CD4-positive, alpha-beta memory T cell (primary cell): ENCODE measurements around the gene TRIM47. TPM values are rescaled to one million over a fixed set of nuclear protein-coding genes. Genes with fewer than 3 reads are reported as not detected.

ENCODE experiments used
- CTCF ChIA-PET: fragments of 350-600 bp; sonication (Branson Sonifier 250); formaldehyde crosslinking; loops from one replicate; lab custom pipeline; 2021; ENCODE audit warnings: inconsistent platforms; ENCODE audit not compliant: partially characterized antibody; lab: Charles Lee
- POLR2A ChIA-PET: fragments of 350-600 bp; sonication (Branson Sonifier 250); formaldehyde crosslinking; loops from one replicate; lab custom pipeline; 2021; ENCODE audit not compliant: partially characterized antibody; lab: Charles Lee
- DNase-seq, 5 donors: peaks; one replicate each; pipeline versions ENCODE4 v3.0.0 to v3.0.0-alpha.2; 2020 to 2022; ENCODE audit warnings: mixed read lengths in 1 of 5
- H3K27ac ChIP-seq: one replicate; pipeline ENCODE4 v1.7.0; 2013; ENCODE audit warnings: low read depth, low read length
- H3K27me3 ChIP-seq: 2 replicates; pipeline ENCODE4 v1.7.0; 2013; ENCODE audit warnings: mild to moderate bottlenecking, low read length, moderate library complexity; ENCODE audit not compliant: insufficient read depth
- H3K36me3 ChIP-seq: 2 replicates; pipeline ENCODE4 v1.7.0; 2013; ENCODE audit warnings: mild to moderate bottlenecking, low read length, moderate library complexity; ENCODE audit not compliant: insufficient read depth
- H3K4me1 ChIP-seq: 2 replicates; pipeline ENCODE4 v1.7.0; 2013; ENCODE audit warnings: mild to moderate bottlenecking, low read length, moderate library complexity; ENCODE audit not compliant: insufficient read depth
- H3K4me3 ChIP-seq, 2 donors: one replicate each; pipeline ENCODE4 v1.7.0; 2013; ENCODE audit warnings: low read length in 2 of 2, mild to moderate bottlenecking in 1 of 2
- H3K9me3 ChIP-seq, 2 donors: one replicate each; pipeline ENCODE4 v1.7.0; 2013; ENCODE audit warnings: low read length in 2 of 2, control low read depth in 1 of 2; ENCODE audit not compliant: control insufficient read depth in 1 of 2
- H3K27ac Mint-ChIP-seq, 7 donors: one replicate each; pipeline ENCODE4 v1.8.0; 2020 to 2021; ENCODE audit warnings: mixed read lengths in 7 of 7, mild to moderate bottlenecking in 6 of 7, inconsistent platforms in 3 of 7, moderate library complexity in 3 of 7
- H3K27me3 Mint-ChIP-seq, 2 donors: one replicate each; pipeline ENCODE4 v1.8.0; 2020 to 2021; ENCODE audit warnings: mixed read lengths in 2 of 2
- H3K36me3 Mint-ChIP-seq, 2 donors: one replicate each; pipeline ENCODE4 v1.8.0; 2020 to 2021; ENCODE audit warnings: mixed read lengths in 2 of 2, inconsistent platforms in 1 of 2, mild to moderate bottlenecking in 1 of 2
- H3K4me1 Mint-ChIP-seq, 4 donors: one replicate each; pipeline ENCODE4 v1.8.0; 2020 to 2021; ENCODE audit warnings: mixed read lengths in 4 of 4, mild to moderate bottlenecking in 1 of 4
- H3K4me3 Mint-ChIP-seq, 8 donors: one replicate each; pipeline ENCODE4 v1.8.0; 2020 to 2021; ENCODE audit warnings: mixed read lengths in 8 of 8, mild to moderate bottlenecking in 7 of 8, moderate library complexity in 6 of 8, inconsistent platforms in 3 of 8
- H3K9me3 Mint-ChIP-seq, 8 donors: one replicate each; pipeline ENCODE4 v1.8.0; 2020 to 2021; ENCODE audit warnings: mixed read lengths in 8 of 8, mild to moderate bottlenecking in 5 of 8, inconsistent platforms in 3 of 8, moderate library complexity in 1 of 8
- intact Hi-C: fragments of 100-400 bp; cut with micrococcal nuclease; formaldehyde crosslinking; loops from one replicate; pipeline ENCODE4 v1.15.1; 2023
- polyA plus RNA-seq, 2 donors: library from polyadenylated mRNA; unstranded; fragments of 300-500 nt; fragmentation: Illumina TruSeq; gene quantifications; one replicate each; pipeline ENCODE4 v1.2.3, GENCODE V29; 2021
- total RNA-seq, 2 experiments: library from RNA; stranded (reverse); gene quantifications; one replicate each; pipeline ENCODE4 v1.2.3, GENCODE V29; 2021

Gene TRIM47, protein sequence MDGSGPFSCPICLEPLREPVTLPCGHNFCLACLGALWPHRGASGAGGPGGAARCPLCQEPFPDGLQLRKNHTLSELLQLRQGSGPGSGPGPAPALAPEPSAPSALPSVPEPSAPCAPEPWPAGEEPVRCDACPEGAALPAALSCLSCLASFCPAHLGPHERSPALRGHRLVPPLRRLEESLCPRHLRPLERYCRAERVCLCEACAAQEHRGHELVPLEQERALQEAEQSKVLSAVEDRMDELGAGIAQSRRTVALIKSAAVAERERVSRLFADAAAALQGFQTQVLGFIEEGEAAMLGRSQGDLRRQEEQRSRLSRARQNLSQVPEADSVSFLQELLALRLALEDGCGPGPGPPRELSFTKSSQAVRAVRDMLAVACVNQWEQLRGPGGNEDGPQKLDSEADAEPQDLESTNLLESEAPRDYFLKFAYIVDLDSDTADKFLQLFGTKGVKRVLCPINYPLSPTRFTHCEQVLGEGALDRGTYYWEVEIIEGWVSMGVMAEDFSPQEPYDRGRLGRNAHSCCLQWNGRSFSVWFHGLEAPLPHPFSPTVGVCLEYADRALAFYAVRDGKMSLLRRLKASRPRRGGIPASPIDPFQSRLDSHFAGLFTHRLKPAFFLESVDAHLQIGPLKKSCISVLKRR
- total RNA-seq (10 to 100 TPM; 17.5 to 22.6 TPM), polyA plus RNA-seq (10 to 100 TPM; 11.2 to 26.8 TPM)

DNA sequence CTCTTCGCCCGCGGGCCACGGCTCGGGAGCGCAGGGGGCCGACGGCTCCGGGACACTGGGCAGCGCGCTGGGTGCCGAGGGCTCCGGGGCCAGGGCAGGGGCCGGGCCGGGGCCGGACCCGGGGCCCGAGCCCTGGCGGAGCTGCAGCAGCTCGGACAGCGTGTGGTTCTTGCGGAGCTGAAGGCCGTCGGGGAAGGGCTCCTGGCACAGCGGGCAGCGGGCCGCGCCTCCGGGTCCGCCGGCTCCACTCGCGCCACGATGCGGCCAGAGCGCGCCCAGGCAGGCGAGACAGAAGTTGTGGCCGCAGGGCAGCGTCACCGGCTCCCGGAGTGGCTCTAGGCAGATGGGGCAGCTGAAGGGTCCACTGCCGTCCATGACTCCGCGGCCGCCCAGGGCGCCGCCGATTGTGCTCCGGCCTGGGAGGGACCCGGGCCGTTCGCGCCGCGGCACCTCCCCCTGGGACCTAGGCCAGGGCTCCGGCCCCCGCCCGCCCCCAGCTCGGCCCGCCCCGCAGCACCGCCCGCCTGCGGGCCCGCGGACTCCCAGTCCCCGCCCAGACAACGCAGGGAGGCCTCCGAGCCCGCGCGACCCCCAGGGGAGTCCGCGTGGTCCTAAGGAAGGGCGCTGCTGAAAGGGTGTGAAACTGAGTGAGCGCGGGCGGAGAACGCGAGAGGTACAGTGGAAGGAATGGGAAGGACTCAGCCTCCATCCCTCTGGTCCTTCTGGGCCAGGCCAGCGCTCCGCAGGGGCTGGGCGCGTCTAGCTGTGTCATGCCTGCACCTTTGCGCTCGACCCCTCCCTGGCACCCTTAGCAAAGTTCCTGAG, at the start of gene TRIM47:
TRIM47 (minus strand) TSS at position 408 of the 825 bp plus-strand sequence; CDS start at position 375, 33 bp downstream.
- peaks cover 24 to 56% (median 40%) of the 10 kb centered on the region in 4 donors for H3K4me1 Mint-ChIP-seq
- no peaks in the 10 kb centered on the region for H3K27me3 Mint-ChIP-seq
- H3K36me3 Mint-ChIP-seq: peaks cover 0 to 8% of the 10 kb centered on the region in 2 donors
- Histone ChIP-seq H3K36me3 (no peaks in the 10 kb centered on the region), H3K4me1 (peaks cover 58% of the 10 kb centered on the region), H3K9me3 (no peaks in the 10 kb centered on the region), H3K4me3 (peak within 1 kb of the TSS; percentile 61 to 76), H3K27me3 (no peaks in the 10 kb centered on the region), H3K27ac (peak within 1 kb of the TSS; percentile 56)
- DNase-seq: peak in 1 of 5 donors; percentile 14
- CTCF ChIA-PET: interaction anchor here (0.8 to 14.1 kb wide), 10 partner anchors 11 to 127 kb away, joined by 3 to 266 read pairs (median 6); partner anchors contain the start of genes GALK1, MRPL38, TRIM65 and UNK
- POLR2A ChIA-PET: interaction anchor here (0.5 to 16.3 kb wide), 10 partner anchors 8 to 212 kb away, joined by 3 to 563 read pairs (median 5); partner anchors contain the start of genes ACOX1, MRPL38, TEN1 and TRIM65
- no peaks in the 10 kb centered on the region for H3K9me3 Mint-ChIP-seq
- intact Hi-C loops: no loop called here
- H3K4me3 Mint-ChIP-seq: peak within 1 kb of the TSS; percentile 89 to 95 (median 91)
- H3K27ac Mint-ChIP-seq: peak within 1 kb of the TSS; percentile 88 to 97 (median 94)

DNA sequence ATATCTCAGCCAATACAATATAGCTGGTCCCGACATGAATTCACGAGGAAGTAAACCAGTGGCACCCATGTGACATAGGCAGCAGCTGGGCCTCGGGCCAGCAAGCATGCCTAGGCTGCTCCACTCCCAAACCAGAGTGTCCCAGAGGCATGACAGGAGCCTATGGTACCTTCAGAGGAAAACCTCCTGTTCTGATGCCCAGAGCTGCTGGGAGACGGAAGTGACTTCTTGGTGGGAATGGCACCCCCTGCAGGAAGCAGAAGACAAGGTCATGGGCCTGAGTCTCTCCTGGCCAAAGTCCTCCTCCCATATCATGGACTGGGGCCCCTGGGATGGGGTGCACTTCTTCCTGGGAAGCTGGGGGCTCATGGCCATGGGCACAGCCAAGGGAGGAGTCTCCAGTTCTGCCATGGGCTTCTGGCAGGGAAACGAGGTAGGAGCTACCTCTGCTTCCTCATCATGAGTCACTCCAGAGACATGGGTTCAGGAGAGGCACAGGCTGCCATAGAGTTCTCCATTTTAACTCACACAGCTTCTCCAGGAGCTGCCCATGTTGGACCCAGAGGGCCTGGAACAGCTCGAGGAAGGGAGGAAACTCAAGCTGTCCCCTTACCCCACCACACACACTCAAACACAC, 49.0 kb upstream of the TRIM47 start:
- H3K4me3 ChIP-seq: no peak overlapping the region
- Mint-ChIP-seq H3K9me3 (no peaks in the 10 kb centered on the region), H3K36me3 (peaks cover 0 to 2% of the 10 kb centered on the region in 2 donors), H3K4me1 (peaks cover 0 to 5% (median 0%) of the 10 kb centered on the region in 4 donors), H3K27me3 (no peaks in the 10 kb centered on the region), H3K4me3 (no peak overlapping the region), H3K27ac (no peak overlapping the region)
- no peaks in the 10 kb centered on the region for H3K4me1 ChIP-seq
- H3K9me3 ChIP-seq: no peaks in the 10 kb centered on the region
- DNase-seq: no peak
- H3K27me3 ChIP-seq: no peaks in the 10 kb centered on the region
- H3K27ac ChIP-seq: no peak overlapping the region
- intact Hi-C loops: no loop called here
- no peaks in the 10 kb centered on the region for H3K36me3 ChIP-seq
- ChIA-PET CTCF (interaction anchor here (0.8 to 1.2 kb wide), 4 partner anchors 22 to 87 kb away, joined by 3 to 4 read pairs (median 4); partner anchors contain the start of gene MRPL38), POLR2A (interaction anchor here (1.0 kb wide), 1 partner anchor 22 kb away, joined by 5 read pairs; the partner anchor contains the start of gene MRPL38)

DNA sequence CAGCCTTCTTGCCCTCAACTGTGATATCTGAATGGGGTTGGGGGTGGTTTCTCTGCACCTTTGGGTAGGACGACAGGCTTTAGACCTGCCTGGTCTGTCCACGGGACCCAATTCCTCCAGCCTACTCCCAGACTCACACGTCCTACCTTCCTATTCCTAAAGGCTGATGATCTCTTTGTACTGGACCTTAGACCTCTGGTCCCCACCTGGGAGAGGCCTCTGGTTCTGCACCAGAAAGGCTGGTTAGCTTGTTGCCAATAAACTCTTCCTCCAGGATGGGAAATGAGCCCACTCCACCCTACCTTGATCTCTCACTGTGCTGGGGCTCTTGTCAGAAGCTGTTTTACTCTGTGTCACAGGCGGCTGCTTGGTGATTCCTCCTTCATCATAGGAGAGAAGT, 48.1 kb upstream of the TRIM47 start:
- Mint-ChIP-seq H3K4me3 (no peak overlapping the region), H3K27me3 (no peaks in the 10 kb centered on the region), H3K4me1 (peaks cover 0 to 5% (median 0%) of the 10 kb centered on the region in 4 donors), H3K9me3 (no peaks in the 10 kb centered on the region), H3K36me3 (peaks cover 0 to 3% of the 10 kb centered on the region in 2 donors), H3K27ac (no peak overlapping the region)
- POLR2A ChIA-PET: no interaction called here
- H3K4me1 ChIP-seq: no peaks in the 10 kb centered on the region
- CTCF ChIA-PET: interaction anchor here (0.8 to 1.6 kb wide), 3 partner anchors 21 to 88 kb away, joined by 3 to 5 read pairs (median 4); no protein-coding TSS in a partner anchor
- no peak overlapping the region for H3K27ac ChIP-seq
- intact Hi-C loops: no loop called here
- no peaks in the 10 kb centered on the region for H3K27me3 ChIP-seq
- DNase-seq: no peak
- no peak overlapping the region for H3K4me3 ChIP-seq
- H3K36me3 ChIP-seq: no peaks in the 10 kb centered on the region
- no peaks in the 10 kb centered on the region for H3K9me3 ChIP-seq

DNA sequence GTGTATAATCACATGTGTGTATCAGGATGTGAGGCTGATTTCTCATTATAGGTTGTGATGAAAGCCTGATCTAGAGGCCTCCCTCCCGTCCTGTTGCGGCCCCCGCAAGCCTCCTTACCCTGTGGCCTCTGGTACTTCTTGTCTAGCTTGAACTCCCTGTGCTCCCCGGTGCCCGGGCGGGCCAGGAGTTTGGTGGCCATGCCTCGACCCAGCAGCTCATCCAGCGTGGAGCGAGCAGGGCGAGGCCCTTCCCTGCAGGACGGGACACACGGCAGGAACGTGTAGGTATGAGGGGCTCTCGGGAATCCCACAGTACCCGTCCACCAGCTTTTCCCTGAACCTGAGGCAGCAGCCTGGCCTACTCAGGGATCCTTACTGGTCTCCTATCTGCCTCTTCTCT, 47.5 kb upstream of the TRIM47 start:
- CTCF ChIA-PET: interaction anchor here (1.6 kb wide), 1 partner anchor 21 kb away, joined by 5 read pairs; no protein-coding TSS in a partner anchor
- Histone ChIP-seq H3K9me3 (no peaks in the 10 kb centered on the region), H3K4me1 (no peaks in the 10 kb centered on the region), H3K36me3 (no peaks in the 10 kb centered on the region), H3K4me3 (no peak overlapping the region), H3K27me3 (no peaks in the 10 kb centered on the region), H3K27ac (no peak overlapping the region)
- DNase-seq: no peak
- Mint-ChIP-seq H3K4me3 (no peak overlapping the region), H3K27ac (no peak overlapping the region), H3K4me1 (peaks cover 0 to 5% (median 0%) of the 10 kb centered on the region in 4 donors), H3K9me3 (no peaks in the 10 kb centered on the region), H3K27me3 (no peaks in the 10 kb centered on the region), H3K36me3 (peaks cover 0 to 3% of the 10 kb centered on the region in 2 donors)
- intact Hi-C loops: no loop called here
- POLR2A ChIA-PET: no interaction called here

DNA sequence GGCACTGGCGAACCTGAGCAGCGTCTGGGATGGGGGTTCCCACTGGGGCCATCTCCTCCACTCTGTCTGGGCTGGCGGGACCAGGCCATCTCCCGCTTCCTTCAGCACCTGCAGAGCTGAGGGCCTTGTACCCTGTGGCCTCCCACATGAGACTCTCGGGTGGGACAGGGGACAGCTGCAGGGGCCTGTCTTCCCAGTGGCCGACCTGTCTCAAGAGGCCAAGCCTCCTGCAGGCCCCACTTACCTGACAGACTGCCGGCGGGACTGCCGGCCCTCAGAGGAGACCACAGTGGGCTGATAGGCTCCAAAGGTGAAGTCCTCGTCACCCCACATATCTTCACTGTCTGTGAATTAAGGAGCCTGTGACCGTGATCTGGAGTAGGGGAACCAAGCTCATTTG, 46.7 kb upstream of the TRIM47 start:
- Mint-ChIP-seq H3K9me3 (no peaks in the 10 kb centered on the region), H3K36me3 (peaks cover 0 to 3% of the 10 kb centered on the region in 2 donors), H3K27me3 (no peaks in the 10 kb centered on the region), H3K27ac (no peak overlapping the region), H3K4me1 (peaks cover 0 to 5% (median 0%) of the 10 kb centered on the region in 4 donors), H3K4me3 (no peak overlapping the region)
- no peaks in the 10 kb centered on the region for H3K27me3 ChIP-seq
- no peaks in the 10 kb centered on the region for H3K4me1 ChIP-seq
- H3K27ac ChIP-seq: no peak overlapping the region
- H3K9me3 ChIP-seq: no peaks in the 10 kb centered on the region
- no peak overlapping the region for H3K4me3 ChIP-seq
- intact Hi-C loops: no loop called here
- CTCF ChIA-PET: interaction anchor here (1.6 kb wide), 1 partner anchor 20 kb away, joined by 5 read pairs; no protein-coding TSS in a partner anchor
- DNase-seq: no peak
- H3K36me3 ChIP-seq: no peaks in the 10 kb centered on the region
- POLR2A ChIA-PET: no interaction called here

DNA sequence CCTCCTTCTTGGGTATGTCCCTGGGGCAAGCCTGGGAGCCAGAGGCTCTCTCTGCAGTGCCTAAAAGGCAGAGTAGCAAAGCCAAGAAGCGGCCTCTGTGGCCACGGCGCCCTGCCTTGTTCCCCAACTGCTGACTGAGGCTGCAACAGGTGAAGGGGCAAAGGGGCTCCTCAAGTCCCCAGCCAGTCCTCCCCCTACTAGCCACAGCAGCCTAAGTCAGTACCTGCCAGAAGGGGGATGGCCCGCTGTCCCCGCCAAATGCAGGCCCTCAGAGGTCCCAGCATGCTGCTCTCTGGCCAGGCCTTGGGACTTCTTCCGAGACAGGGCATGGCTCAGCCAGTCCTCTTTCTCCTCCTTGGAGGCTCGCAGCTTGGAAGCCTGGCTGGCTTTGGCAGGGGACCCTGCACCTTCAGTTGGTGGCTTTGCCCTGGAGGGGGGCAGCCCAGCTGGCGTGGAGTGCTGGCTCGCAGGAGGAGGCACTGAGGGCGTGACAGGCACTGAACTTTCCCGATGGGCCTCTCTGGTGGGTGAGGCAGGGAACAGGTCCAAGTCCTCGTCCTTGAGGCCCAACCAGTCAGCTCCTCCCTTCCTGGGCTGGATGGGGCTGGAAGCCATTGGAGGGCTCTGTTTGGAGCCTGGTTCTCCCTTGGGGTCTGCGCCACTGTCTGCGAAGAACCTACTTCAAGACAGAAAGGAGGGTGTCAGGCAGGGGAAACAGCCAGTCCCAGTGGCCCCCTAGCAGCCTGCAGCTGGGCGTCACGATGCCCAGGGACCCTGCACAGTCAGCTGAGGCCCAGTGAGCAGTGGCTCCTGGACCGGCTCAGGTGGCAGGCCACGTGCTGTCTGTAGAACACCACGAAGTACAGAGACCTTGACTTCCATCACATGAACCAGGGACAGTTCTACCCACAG, 44.8 kb upstream of the TRIM47 start:
- H3K27ac ChIP-seq: no peak overlapping the region
- Mint-ChIP-seq H3K4me1 (peaks cover 0 to 8% (median 0%) of the 10 kb centered on the region in 4 donors), H3K27me3 (no peaks in the 10 kb centered on the region), H3K9me3 (no peaks in the 10 kb centered on the region), H3K4me3 (no peak overlapping the region), H3K36me3 (peaks cover 0 to 5% of the 10 kb centered on the region in 2 donors), H3K27ac (peak overlapping the region in 3 of 7 donors; percentile 37 to 63 (median 42))
- ChIA-PET CTCF (no interaction called here), POLR2A (no interaction called here)
- H3K4me1 ChIP-seq: no peaks in the 10 kb centered on the region
- intact Hi-C loops: no loop called here
- no peak for DNase-seq
- H3K36me3 ChIP-seq: no peaks in the 10 kb centered on the region
- no peaks in the 10 kb centered on the region for H3K9me3 ChIP-seq
- no peak overlapping the region for H3K4me3 ChIP-seq
- no peaks in the 10 kb centered on the region for H3K27me3 ChIP-seq
